SIG-M5 treated with dmso at 0.1 percent for 504 hours (cell line): Measurements from ENCODE around the gene SNX11.

Source experiments
- DNase-seq: peaks from one replicate; lab custom pipeline; 2025; ENCODE audit not compliant: unreplicated experiment; lab: John Stamatoyannopoulos, UW

SNX11 gene

GRCh38 chr17:48095611-48096010 lies 12.0 kb upstream of the SNX11 start:
- no peak for DNase-seq

DNA sequence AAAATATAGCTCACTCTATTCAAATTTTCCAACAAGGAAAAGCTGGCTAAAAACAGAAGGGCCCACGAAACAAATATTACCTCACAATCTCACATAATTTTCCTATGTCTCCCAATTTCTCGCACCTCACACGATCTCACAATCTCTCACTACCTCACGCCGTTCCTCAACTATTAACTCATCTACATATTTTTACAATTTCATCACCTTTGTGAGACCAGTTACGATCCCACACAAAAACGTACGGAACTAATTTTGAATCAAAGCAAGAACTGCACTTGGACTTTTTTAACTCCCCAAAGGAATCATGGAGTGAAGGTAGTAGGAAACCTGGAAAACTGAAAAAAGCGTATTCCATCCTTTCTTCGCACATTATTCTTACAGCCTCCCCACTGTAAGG lies 7.4 kb upstream of the SNX11 start:
- no peak for DNase-seq

DNA sequence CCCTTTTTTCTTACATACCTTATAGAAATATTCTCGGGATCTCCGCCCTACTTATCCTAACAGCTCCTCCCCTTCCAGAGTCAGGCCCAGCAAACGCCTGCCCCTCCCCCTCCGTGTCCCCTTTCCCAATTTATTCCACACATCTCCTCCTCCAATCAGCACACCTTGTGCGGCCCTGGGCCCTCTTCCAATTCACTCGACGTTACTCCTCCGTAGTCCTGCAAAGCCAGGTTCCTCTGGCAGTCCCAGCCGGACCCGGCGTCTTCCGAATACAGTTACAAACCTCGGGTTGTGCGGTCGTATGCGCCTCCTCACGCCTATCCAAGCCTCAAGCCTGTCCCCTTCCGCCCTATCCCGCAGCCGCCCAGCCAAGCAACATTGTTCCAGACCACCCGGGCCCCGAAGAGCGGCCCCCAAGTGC lies 7.0 kb upstream of the SNX11 start:
- peak; percentile 60 for DNase-seq

DNA sequence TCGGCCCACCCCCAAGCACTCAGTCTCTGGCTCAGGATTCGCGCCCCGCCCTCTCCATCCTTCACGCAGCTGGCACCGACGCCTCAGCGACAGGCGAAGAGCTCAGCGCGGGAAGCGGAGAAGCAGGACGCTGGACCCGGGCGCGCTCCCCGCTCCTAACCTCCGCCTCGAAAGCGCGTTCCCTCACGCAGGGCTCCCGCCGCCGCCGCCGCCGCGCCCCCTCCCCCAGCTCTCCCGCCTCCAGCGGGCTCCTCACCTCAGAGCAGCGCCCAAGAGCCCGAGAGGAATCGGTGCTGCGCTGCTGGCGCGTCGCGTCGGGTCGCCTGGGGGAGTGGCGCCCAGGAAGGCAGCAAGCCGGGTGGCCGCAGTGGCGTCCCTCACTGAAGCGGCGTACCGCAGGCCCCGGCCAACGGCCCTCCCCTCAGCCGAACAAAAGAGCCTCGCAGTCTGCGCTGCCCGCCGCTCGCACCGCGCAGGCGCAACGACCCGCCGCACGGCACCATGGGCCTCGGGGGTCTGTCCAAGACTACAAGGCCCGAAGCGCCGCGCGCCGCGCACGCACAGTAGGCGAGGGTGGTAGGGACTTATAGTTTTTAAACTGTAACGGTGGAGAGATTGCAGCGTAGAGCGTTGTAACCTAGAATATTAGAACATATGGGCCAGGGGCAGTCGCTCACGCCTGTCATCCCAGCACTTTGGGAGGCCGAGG lies 6.4 kb upstream of the SNX11 start, which contains the start of gene CBX1:
Gene CBX1 (minus strand): TSS at position 467 of the 709 bp plus-strand sequence. CDS start 24,474 bp downstream, outside the sequence.
- DNase-seq = peak; percentile 91

DNA sequence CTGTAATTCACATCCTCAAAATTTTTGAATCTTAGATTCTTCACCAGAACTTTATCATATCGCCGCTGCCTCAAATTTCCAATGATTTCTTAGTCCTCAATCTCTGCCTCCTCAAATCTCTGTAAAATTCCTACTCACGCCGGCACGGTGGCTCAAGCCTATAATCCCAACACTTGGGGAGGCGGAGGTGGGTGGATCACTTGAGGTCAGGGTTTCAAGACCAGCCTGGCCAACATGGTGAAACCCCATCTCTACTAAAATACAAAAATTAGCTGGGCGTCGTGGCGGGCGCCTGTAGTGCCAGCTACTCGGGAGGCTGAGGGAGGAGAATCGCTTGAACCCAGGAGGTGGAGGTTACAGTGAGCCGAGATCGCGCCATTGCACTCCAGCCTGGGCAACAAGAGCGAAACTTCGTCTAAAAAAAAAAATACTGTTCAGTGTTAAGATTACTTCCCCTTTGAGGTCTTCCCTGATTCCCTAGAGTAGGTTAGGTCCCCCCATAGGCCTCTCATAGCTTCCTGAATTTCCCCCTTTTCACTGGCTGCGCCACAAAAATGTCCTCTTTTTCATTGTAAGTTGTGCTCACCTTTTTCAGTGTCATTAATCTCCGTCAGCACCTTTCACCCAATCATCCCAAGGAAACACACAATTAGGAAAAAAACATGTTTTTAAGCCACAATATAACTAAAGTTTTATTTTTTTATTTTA lies 5.4 kb upstream of the SNX11 start:
- DNase-seq = peak; percentile 56

GRCh38 chr17:48102798-48103715 lies 4.5 kb upstream of the SNX11 start:
- DNase-seq = peak; percentile 19

DNA sequence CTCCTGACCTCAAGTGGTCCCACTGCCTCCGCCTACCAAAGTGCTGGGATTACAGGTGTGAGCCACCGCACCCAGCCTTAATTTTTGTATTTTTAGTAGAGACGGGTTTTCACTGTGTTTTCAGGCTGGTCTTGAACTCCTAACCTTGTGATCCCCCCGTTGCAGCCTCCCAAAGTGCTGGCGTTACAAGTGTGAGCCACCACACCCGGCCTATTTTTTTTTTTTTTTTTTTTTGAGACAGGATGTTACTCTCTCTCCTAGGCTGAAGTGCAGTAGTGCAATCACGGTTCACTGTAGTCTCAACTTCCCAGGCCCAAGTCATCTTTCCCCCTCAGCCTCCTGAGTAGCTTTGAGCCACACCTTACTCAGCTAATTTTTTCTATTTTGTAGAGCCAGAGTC lies 3.1 kb upstream of the SNX11 start:
- DNase-seq = no peak

GRCh38 chr17:48106802-48107136 lies 797 bp upstream of the SNX11 start:
- DNase-seq = no peak

- no peak for DNase-seq
These were observed 3.2 kb downstream of the SNX11 start for GRCh38 chr17:48110761-48111160.

GRCh38 chr17:48111937-48112241 lies 4.3 kb downstream of the SNX11 start:
- no peak for DNase-seq

- peak; percentile 99 for DNase-seq
These were observed 5.7 kb downstream of the SNX11 start for GRCh38 chr17:48113201-48113676.

DNA sequence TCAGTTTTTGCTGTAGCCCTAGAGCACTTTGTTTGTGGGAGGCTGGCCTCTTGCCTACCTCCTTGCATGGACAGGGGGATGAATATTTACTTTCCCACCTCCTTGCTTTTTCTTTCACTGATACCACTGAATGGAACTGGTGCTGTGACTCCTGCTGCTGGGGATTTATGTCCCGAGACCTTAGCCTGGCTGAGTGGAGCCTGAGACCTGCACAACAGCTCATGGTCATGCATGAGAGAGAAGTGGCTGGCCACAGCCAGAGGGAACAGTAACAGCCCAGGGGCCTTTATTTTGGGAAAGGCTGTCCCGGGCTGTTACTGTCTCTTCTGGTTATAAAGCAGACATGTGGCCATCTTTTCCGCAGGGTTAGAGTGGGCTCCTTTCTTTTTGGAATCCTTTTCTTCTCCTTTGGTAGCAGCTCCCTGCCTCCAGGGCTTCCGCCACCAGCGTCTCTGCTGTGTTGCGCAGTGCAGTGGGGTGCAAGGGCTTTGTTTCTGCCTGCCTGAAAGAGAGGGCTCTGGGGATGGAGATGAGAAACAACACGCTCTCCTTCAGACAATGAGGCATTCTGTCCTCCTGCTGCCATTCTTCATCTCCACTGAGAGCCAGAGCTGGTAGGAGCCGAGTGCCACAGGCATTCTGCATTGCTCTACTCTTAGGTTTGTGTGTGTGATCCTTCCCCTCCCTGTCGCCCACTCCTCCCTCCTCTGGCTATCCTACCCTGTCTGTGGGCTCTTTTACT lies 14.5 kb downstream of the SNX11 start:
- no peak for DNase-seq

GRCh38 chr17:48122665-48123045 lies 15.1 kb downstream of the SNX11 start:
- no peak for DNase-seq

GRCh38 chr17:48123111-48123510 lies 15.5 kb downstream of the SNX11 start:
- DNase-seq = no peak

GRCh38 chr17:48123776-48124388 lies 16.3 kb downstream of the SNX11 start:
- DNase-seq = no peak

- DNase-seq = no peak
These were observed 18.4 kb downstream of the SNX11 start for GRCh38 chr17:48125829-48126531.

- no peak for DNase-seq
These were observed 18.9 kb downstream of the SNX11 start for GRCh38 chr17:48126532-48126850.

GRCh38 chr17:48127371-48128051 lies 19.9 kb downstream of the SNX11 start:
- DNase-seq = peak; percentile 29

- no peak for DNase-seq
These were observed 20.8 kb downstream of the SNX11 start for GRCh38 chr17:48128400-48128799.
